ENCODE data around the gene UPK3A.
A peak's percentile ranks its signal among the peaks of the same experiment; 100 is the strongest.

UPK3A gene

GRCh38 chr22:45284705-45285262 is at the start of gene UPK3A:
TSS of gene UPK3A (plus strand) at chr22:45284949. CDS start at chr22:45285014, 65 bp downstream.
- H3K27ac ChIP-seq = no peak within 1 kb of the TSS

GRCh38 chr22:45235101-45235777 is 49.5 kb upstream of the UPK3A start:
- Histone ChIP-seq H3K36me3 (ENCODE audit: insufficient read depth, low read length) (no peaks in the 10 kb centered on the region), H3K27ac (no peak overlapping the region), H3K9me3 (ENCODE audit: low read depth, low read length) (no peaks in the 10 kb centered on the region), H3K9ac (ENCODE audit: insufficient read length) (no peak overlapping the region), H3K4me3 (no peak overlapping the region)
- TF ChIP-seq POLR2AphosphoS5 (IDR thresholded peaks at IDR 0.05; ENCODE audit: borderline replicate concordance, low read depth, low read length) = no peak
- no peak for TF ChIP-seq EZH2 (IDR thresholded peaks at IDR 0.05)
- DNase-seq (ENCODE audit: low read depth, low spot score) = no peak

More at GRCh38 chr22:45284705-45285262, at the start of gene UPK3A:
- no peaks in the 10 kb centered on the region for H3K36me3 ChIP-seq (ENCODE audit: insufficient read depth, low read length)
- TF ChIP-seq FOXP2 (optimal IDR thresholded peaks at IDR 0.05; ENCODE audit: control extremely low read depth, extremely low read length, insufficient read depth) (no peak), EZH2 (IDR thresholded peaks at IDR 0.05) (no peak), POLR2AphosphoS5 (IDR thresholded peaks at IDR 0.05; ENCODE audit: borderline replicate concordance, low read depth, low read length) (no peak)
- no peak within 1 kb of the TSS for H3K9ac ChIP-seq (ENCODE audit: insufficient read length)
- no peaks in the 10 kb centered on the region for H3K9me3 ChIP-seq (ENCODE audit: low read depth, low read length)
- no peak within 1 kb of the TSS for H3K4me3 ChIP-seq
- no peak for DNase-seq (ENCODE audit: low read depth, low spot score)

GRCh38 chr22:45235851-45236342 is 48.9 kb upstream of the UPK3A start:
- TF ChIP-seq EZH2 (IDR thresholded peaks at IDR 0.05) (no peak), POLR2AphosphoS5 (IDR thresholded peaks at IDR 0.05; ENCODE audit: borderline replicate concordance, low read depth, low read length) (no peak), FOXP2 (optimal IDR thresholded peaks at IDR 0.05; ENCODE audit: control extremely low read depth, extremely low read length, insufficient read depth) (no peak)
- Histone ChIP-seq H3K4me3 (no peak overlapping the region), H3K27ac (no peak overlapping the region), H3K9me3 (ENCODE audit: low read depth, low read length) (no peaks in the 10 kb centered on the region), H3K9ac (ENCODE audit: insufficient read length) (no peak overlapping the region), H3K36me3 (ENCODE audit: insufficient read depth, low read length) (no peaks in the 10 kb centered on the region)
- no peak for DNase-seq (ENCODE audit: low read depth, low spot score)

- H3K4me3 ChIP-seq = no peak overlapping the region
- H3K36me3 ChIP-seq (ENCODE audit: insufficient read depth, low read length) = no peaks in the 10 kb centered on the region
Measured at GRCh38 chr22:45237065-45237990, 47.4 kb upstream of the UPK3A start.

GRCh38 chr22:45238076-45238956 is 46.4 kb upstream of the UPK3A start:
- no peak for TF ChIP-seq POLR2AphosphoS5 (IDR thresholded peaks at IDR 0.05; ENCODE audit: borderline replicate concordance, low read depth, low read length)
- no peak for TF ChIP-seq EZH2 (IDR thresholded peaks at IDR 0.05)
- no peak for TF ChIP-seq FOXP2 (optimal IDR thresholded peaks at IDR 0.05; ENCODE audit: control extremely low read depth, extremely low read length, insufficient read depth)
- H3K36me3 ChIP-seq (ENCODE audit: insufficient read depth, low read length) = no peaks in the 10 kb centered on the region
- no peak overlapping the region for H3K27ac ChIP-seq
- no peak for DNase-seq (ENCODE audit: low read depth, low spot score)
- H3K9me3 ChIP-seq (ENCODE audit: low read depth, low read length) = no peaks in the 10 kb centered on the region
- no peak overlapping the region for H3K4me3 ChIP-seq
- no peak overlapping the region for H3K9ac ChIP-seq (ENCODE audit: insufficient read length)

More at GRCh38 chr22:45237065-45237990, 47.4 kb upstream of the UPK3A start:
- no peak overlapping the region for H3K27ac ChIP-seq
- no peak overlapping the region for H3K9ac ChIP-seq (ENCODE audit: insufficient read length)
- DNase-seq (ENCODE audit: low read depth, low spot score) = no peak
- TF ChIP-seq POLR2AphosphoS5 (IDR thresholded peaks at IDR 0.05; ENCODE audit: borderline replicate concordance, low read depth, low read length) (no peak), EZH2 (IDR thresholded peaks at IDR 0.05) (no peak), FOXP2 (optimal IDR thresholded peaks at IDR 0.05; ENCODE audit: control extremely low read depth, extremely low read length, insufficient read depth) (no peak)
- no peaks in the 10 kb centered on the region for H3K9me3 ChIP-seq (ENCODE audit: low read depth, low read length)

- H3K9me3 ChIP-seq (ENCODE audit: low read depth, low read length) = no peaks in the 10 kb centered on the region
- H3K27ac ChIP-seq = no peak overlapping the region
- no peak for DNase-seq (ENCODE audit: low read depth, low spot score)
- no peaks in the 10 kb centered on the region for H3K36me3 ChIP-seq (ENCODE audit: insufficient read depth, low read length)
- TF ChIP-seq FOXP2 (optimal IDR thresholded peaks at IDR 0.05; ENCODE audit: control extremely low read depth, extremely low read length, insufficient read depth) (no peak), EZH2 (IDR thresholded peaks at IDR 0.05) (no peak)
- no peak overlapping the region for H3K9ac ChIP-seq (ENCODE audit: insufficient read length)
- peak overlapping the region; percentile 82 for H3K4me3 ChIP-seq
Measured at GRCh38 chr22:45238957-45239680, 45.6 kb upstream of the UPK3A start.

GRCh38 chr22:45239681-45240051 is 45.1 kb upstream of the UPK3A start:
- Histone ChIP-seq H3K4me3 (peak overlapping the region; percentile 82), H3K36me3 (ENCODE audit: insufficient read depth, low read length) (no peaks in the 10 kb centered on the region), H3K9me3 (ENCODE audit: low read depth, low read length) (no peaks in the 10 kb centered on the region), H3K9ac (ENCODE audit: insufficient read length) (peak overlapping the region; percentile 8), H3K27ac (no peak overlapping the region)
- TF ChIP-seq POLR2AphosphoS5 (IDR thresholded peaks at IDR 0.05; ENCODE audit: borderline replicate concordance, low read depth, low read length) (no peak), EZH2 (IDR thresholded peaks at IDR 0.05) (no peak)
- DNase-seq (ENCODE audit: low read depth, low spot score) = no peak
